DOHH2 (cell line): Measurements from ENCODE around the gene CLEC17A.

ENCODE experiments used
- CTCF ChIP-seq: fragments of 200-600 bp; sonication (generic); IDR thresholded peaks from one replicate; pipeline ENCODE4 v1.5.1; 2014; ENCODE audit warnings: antibody characterized with exemption, mild to moderate bottlenecking, low read depth, low read length; ENCODE audit not compliant: poor library complexity, severe bottlenecking
- EZH2phosphoT487 ChIP-seq: fragments of 200-600 bp; sonication (generic); IDR thresholded peaks from 2 replicates; pipeline ENCODE4 v1.6.1; 2017; ENCODE audit warnings: borderline replicate concordance, mild to moderate bottlenecking, antibody characterized with exemption, low read length, moderate library complexity, mixed read lengths

- TF ChIP-seq CTCF, result no peak
- no peak for TF ChIP-seq EZH2phosphoT487
These were observed 31.2 kb downstream of the CLEC17A start for GRCh38 chr19:14614099-14614412.
